GM19193 (cell line): ENCODE data around the gene DEFB112.

Experiments used
- POLR2A ChIP-seq: IDR thresholded peaks from 4 replicates; pipeline ENCODE4 v1.6.1; 2011; ENCODE audit not compliant: insufficient read depth, insufficient read length; ENCODE audit errors: extremely low read depth

The DEFB112 gene

GRCh38 chr6:50049829-50050228 lies at the start of gene DEFB112:
Gene DEFB112, minus strand, starts transcription at chr6:50049929. Its CDS starts 60 bp downstream, at chr6:50049869.
- TF ChIP-seq POLR2A = no peak

- no peak for TF ChIP-seq POLR2A
Observed at GRCh38 chr6:50098641-50098993, 48.9 kb upstream of the DEFB112 start.

DNA sequence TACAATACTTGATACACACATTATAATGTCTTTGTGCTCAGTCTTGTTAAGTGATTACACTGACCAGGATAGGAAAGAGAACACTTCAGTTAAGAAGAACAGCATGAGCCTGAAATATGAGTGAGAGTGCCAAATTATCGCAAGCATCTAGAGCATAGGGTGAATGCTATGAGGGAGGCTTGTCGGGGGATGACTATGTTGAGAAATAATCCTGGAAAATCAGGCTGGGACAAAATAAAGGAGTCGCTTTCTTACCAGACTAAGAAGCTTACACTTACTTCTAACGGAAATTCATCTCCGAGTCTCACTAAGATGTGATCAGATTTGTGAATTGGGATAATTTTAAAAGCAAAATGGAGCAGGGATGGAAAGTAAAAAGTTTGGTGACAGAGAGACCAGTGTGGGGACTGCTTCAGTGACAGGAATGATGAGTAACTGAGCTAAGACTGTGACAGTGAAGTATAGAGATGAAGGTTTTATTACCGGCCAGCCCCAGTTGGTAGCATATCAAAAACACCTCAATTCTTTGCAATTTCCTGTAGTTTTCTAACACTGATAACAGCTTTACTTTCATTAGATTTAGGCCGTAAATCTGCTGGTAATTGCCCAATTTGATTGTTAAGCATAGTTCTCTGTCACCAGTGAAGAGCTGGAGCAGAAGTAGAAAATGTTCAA lies 48.4 kb upstream of the DEFB112 start:
- TF ChIP-seq POLR2A = no peak

GRCh38 chr6:50096296-50096695 lies 46.6 kb upstream of the DEFB112 start:
- no peak for TF ChIP-seq POLR2A

GRCh38 chr6:50093938-50094272 lies 44.2 kb upstream of the DEFB112 start:
- no peak for TF ChIP-seq POLR2A

DNA sequence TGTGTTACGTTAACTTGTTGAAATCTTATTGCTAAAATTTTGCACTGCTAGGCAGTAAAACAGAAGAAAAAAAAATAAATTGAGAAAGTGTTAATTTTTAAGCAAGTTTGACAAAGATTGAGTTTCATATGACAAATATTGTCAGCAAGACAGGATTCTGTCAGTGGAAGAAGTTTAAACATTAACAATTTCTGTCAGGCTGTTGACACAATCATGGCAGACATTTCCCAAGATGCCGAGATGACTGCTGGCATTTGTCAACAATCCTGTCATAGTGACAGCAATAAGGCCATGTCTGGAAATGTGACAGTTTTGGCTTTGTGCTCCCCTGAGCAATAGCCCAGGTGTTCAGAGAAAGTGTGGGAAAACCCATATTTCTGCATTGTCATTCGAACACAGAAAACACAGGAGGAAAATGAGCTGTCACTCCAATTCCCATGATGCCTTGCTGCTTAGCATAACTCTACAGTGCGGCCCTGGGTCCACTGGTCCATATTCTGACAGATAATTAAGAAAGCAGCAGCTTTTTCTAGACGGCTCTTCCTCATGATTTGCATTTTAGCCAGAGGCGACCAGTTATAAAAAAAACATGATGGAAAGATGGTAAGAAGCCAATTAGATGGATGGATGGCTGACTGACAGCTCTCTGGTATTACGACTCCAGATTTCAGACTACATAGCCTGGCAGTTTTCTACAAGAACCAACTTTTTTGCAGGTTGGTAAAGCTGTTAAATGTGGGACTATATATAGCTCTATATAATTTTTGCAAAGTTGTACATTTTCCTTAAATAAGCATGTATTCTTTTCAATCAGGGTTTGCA lies 43.6 kb upstream of the DEFB112 start:
- no peak for TF ChIP-seq POLR2A

DNA sequence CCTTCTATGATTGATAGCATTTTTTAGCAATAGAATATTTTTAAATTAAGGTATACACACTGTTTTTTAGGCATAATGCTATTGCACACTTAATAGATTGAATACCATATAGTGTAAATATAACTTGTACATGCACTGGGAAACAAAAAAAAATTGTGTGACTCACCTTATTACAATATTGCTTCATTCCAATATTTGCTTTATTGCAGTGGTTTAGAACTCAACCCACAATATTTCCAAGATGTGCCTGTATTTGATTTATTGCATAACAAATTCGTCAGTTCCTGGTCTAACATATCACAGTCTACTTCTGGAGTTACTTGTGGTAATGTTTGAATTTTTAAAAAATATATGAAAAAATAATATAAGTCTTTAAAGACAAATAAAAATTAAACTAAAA lies 41.9 kb upstream of the DEFB112 start:
- TF ChIP-seq POLR2A = no peak

- TF ChIP-seq POLR2A = no peak
Observed at GRCh38 chr6:50089911-50090310, 40.2 kb upstream of the DEFB112 start.

DNA sequence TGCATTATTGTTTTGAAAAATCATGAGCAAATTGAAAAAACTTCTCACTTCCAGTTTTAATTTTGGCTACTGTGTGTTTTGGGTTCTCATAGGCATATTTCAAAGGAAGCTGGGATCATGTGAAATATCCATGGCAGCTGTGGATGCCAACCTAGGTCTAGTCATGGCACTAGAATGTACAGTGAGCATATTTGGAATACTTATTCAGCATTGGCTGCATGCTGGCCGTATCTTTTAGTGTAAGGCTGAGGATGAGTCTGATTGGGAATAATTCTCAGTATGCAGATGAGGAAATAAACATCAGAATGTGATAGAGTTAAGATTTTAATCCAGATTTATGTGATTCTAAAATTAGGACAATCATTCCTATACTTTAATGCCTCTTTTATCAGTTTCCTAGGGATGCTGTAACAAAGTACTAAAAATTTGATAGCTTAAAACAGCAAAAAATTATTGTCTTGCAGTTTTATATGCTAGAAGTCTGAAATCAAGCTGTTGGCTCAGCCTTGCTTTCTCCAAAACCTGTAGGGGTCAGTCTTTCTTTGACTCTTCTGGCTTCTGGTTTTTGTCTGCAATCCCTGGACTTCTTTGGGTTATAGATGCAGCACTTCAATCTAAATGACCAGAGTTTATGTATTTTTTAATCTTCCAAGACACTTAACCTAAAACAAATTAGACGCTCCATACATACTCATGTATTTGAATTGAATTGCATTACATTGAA lies 37.7 kb upstream of the DEFB112 start:
- no peak for TF ChIP-seq POLR2A

DNA sequence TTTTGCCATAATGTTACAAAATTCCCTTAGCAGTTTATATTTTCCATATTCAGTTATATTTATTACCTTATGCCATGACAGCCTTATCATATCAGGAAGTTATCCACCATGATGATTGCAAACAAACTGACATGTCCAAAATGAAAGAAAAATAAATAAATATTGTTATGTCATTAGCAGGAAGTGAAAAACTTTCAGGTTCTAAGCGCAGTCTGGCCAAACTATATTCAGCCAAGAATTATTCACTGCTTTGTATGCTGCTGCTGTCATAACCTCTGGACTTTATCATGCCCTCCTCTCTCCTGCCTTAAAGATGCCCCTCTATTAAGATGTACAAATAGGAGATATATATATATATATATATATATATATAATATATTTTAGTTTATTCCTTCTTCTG lies 27.7 kb upstream of the DEFB112 start:
- no peak for TF ChIP-seq POLR2A

DNA sequence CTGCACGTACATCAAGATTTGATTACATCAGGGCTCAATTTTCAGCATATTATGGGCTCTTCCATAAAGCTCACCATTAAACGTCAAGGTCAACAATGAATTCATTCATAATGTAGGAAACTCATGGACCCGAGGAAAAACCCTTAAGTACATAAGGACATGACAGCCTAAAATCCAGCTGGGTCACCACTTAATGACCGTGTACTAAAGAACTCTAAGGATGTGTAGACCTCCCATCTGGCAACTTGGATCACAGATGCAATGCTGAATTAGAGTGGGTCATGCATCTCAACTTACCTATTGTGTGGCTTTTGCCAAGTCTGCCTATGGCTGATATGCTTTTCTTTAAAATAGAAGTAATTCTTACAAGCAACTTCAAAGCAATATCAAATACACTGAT lies 26.7 kb upstream of the DEFB112 start:
- no peak for TF ChIP-seq POLR2A

DNA sequence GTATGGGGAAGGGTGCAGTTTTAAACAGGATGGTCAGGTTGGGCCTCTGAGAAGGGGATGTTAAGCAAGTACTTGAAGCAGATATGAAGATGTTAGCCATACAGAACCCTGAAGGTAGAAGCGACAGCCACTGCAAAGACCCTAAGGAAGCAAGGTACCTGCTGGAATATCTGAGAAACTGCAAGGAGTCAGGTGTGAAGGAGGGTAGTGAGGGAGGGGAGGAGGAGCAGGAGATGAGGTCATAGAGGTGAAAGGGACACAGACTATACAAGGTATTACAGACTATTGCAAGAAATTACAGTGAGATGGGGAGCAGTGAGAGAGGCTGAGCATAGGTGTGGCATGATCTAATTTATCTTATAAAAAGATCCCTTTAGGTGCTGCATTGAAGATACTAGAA lies 22.2 kb upstream of the DEFB112 start:
- no peak for TF ChIP-seq POLR2A

DNA sequence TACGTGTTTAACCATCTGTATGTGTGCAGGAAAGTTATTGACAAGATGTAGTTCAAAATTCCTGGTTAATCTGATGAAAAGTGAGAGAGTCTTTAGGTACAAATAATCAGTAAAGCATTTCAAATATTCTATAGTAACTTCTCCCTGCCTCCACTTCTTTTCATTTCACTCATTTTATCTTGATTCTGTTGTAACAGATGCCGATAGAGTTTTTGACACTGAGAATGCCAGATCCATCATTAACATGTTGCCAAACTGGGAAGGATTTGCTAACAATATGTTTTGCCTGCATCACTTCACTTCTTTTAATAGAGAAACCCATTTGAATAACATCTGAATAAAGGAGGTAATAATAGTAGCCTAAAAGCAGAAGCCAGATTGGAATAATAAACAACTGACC lies 20.4 kb upstream of the DEFB112 start:
- no peak for TF ChIP-seq POLR2A

DNA sequence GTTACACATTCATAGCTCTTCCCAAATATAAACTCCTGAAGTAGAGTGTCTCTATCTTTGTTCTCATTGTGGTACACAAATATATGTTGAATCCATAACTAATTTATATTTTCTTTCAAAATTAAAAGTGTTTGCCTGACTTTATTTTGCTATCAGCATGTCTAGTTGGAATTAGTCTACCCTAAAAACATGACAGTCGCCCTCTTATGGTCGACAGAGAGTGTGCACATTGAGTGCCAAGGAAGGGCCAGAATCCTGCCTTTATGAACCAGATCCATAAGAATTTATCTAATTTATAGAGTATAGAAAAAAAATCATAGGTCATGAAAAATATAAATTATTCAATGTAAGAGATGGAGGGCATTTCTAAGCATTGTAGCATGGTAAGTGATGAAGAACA lies 12.3 kb upstream of the DEFB112 start:
- no peak for TF ChIP-seq POLR2A

DNA sequence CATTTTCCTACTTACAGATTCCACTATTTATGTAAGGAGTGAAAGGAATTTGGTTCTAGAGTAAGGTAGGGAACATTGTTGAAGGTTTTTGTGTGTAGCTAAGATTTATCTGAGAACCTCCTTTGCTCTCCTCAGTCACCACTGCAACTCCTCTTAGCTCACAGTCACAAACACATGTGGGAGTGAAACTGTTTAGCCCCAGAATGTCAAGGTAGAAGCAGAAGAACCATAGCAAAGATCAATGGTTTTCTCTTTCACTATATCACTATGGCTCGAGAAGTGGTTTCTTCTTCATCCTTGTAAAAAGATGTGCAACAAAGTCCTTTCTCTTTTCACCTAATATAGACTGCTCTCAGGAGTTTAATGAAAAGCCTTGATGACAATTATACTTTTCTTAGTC lies 6.5 kb upstream of the DEFB112 start:
- TF ChIP-seq POLR2A = no peak

GRCh38 chr6:50047026-50047425 lies 2.7 kb downstream of the DEFB112 start:
- TF ChIP-seq POLR2A = no peak

GRCh38 chr6:50030777-50031562 lies 18.8 kb downstream of the DEFB112 start:
- TF ChIP-seq POLR2A = no peak
